ENCODE results near the gene RGS1. TPM values are rescaled to one million over a fixed set of nuclear protein-coding genes. Genes with fewer than 3 reads are reported as not detected.

RGS1 gene
- total and polyA plus RNA-seq, 12 donors: 0.30 to 7.2 (median 0.96) TPM

DNA sequence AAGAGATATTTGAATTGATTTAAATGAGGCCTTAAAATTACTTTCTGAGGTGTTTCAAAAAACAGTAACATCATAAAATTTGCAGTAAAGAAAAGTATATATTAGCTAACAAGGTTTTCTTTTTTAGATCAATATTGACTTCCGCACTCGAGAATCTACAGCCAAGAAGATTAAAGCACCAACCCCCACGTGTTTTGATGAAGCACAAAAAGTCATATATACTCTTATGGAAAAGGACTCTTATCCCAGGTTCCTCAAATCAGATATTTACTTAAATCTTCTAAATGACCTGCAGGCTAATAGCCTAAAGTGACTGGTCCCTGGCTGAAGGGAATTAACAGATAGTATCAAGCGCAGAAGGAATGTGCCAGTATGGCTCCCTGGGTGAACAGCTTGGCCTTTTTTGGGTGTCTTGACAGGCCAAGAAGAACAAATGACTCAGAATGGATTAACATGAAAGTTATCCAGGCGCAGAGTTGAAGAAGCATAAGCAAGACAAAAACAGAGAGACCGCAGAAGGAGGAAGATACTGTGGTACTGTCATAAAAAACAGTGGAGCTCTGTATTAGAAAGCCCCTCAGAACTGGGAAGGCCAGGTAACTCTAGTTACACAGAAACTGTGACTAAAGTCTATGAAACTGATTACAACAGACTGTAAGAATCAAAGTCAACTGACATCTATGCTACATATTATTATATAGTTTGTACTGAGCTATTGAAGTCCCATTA, 3.6 kb downstream of the RGS1 start:
- ATAC-seq (no peak), DNase-seq (no peak)
- Histone ChIP-seq H3K36me3 (peaks cover 0 to 4% (median 0%) of the 10 kb centered on the region in 9 donors), H3K27me3 (no peaks in the 10 kb centered on the region), H3K9me3 (no peaks in the 10 kb centered on the region), H3K27ac (no peak overlapping the region), H3K4me1 (peaks cover 0 to 19% (median 0%) of the 10 kb centered on the region in 9 donors), H3K4me3 (peak overlapping the region in 1 of 10 donors; percentile 47)
- intact Hi-C loops (cut with DNase I): no loop called here
- 85 to 91% methylated on average over 6 of the region's 6 CpGs for WGBS, 2 donors
- TF ChIP-seq, protein P1, sequence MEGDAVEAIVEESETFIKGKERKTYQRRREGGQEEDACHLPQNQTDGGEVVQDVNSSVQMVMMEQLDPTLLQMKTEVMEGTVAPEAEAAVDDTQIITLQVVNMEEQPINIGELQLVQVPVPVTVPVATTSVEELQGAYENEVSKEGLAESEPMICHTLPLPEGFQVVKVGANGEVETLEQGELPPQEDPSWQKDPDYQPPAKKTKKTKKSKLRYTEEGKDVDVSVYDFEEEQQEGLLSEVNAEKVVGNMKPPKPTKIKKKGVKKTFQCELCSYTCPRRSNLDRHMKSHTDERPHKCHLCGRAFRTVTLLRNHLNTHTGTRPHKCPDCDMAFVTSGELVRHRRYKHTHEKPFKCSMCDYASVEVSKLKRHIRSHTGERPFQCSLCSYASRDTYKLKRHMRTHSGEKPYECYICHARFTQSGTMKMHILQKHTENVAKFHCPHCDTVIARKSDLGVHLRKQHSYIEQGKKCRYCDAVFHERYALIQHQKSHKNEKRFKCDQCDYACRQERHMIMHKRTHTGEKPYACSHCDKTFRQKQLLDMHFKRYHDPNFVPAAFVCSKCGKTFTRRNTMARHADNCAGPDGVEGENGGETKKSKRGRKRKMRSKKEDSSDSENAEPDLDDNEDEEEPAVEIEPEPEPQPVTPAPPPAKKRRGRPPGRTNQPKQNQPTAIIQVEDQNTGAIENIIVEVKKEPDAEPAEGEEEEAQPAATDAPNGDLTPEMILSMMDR (IDR thresholded peaks at IDR 0.05): no peak

DNA sequence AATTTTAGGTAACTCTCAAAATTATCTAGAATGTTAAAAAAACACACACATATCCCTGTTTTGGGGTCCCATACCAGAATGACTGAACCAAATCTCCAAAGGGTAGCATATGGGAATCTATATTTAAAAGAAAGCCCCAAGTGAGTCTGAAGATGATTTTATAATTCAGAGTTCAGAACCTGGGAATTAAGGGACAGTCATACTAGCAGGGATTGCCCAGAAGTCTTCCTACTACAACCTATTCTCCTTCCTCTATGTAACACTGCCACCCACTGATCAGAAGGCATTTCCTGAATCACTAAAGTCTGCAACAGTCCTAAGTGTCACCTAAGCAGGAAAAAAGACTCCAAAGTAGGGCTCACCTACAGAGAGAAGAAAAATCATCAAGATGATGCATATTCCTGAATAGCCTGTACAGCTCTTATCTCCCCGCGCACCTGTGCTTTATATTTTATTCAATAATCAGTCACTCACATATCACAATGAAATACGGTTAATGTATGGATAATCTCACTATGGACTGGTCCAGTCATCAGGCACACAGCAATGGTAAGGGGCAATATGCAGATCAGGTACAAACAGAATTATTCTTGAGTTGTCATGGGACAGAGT, 4.9 kb downstream of the RGS1 start:
- H3K27me3 ChIP-seq: no peaks in the 10 kb centered on the region
- peaks cover 0 to 8% (median 0%) of the 10 kb centered on the region in 9 donors for H3K4me1 ChIP-seq
- H3K36me3 ChIP-seq: peaks cover 0 to 4% (median 0%) of the 10 kb centered on the region in 9 donors
- DNase-seq (peak in 1 of 2 donors; percentile 9), ATAC-seq (peak in 7 of 8 donors; percentile 65 to 85 (median 77))
- H3K4me3 ChIP-seq: peak overlapping the region in 1 of 10 donors; percentile 47
- no peaks in the 10 kb centered on the region for H3K9me3 ChIP-seq
- H3K27ac ChIP-seq: no peak overlapping the region
- TF ChIP-seq, protein P1 (IDR thresholded peaks at IDR 0.05): peak in 6 of 9 donors; percentile 12 to 57 (median 41)
- 92% methylated on average over 3 of the region's 3 CpGs for WGBS, 2 donors
- intact Hi-C loops (cut with DNase I): no loop called here

DNA sequence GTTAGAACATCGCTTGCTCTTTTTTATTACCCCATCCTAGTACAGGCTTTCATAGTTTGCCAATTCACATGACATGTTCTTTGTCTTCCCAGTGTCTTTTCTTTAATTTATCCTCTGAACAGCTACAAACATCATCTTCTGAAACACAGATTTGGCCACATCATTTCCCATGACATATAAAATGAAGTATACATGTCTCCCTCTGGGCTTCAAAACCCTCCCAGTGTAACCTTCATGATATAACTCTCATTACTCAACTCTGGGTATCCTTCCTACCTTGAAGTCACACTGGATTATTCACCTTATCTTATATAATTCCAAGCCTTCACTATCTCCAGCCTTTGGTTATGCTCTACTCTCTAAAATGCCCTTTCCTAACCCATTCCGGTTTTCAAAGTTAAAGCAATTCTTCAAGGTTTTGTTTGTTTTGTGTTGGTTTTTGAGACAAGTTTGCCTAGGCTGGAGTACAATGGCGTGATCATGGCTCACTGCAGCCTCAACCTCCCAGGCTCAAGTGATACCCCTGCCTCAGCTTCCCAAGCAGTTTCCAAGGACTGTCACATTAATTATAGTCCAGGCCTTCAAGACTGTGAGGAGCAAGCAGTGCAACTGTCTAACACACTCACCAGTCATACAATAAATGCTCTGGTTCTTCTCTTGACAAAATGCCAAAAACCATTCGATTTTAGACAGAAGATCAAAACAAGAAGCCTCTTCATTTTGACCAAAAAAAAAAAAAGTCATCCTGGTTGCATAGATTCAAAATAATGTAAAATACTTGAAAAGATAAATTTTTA, 5.8 kb downstream of the RGS1 start:
- no peak overlapping the region for H3K27ac ChIP-seq
- TF ChIP-seq, protein P1 (IDR thresholded peaks at IDR 0.05): no peak
- intact Hi-C loops (cut with DNase I): no loop called here
- peaks cover 0 to 4% (median 0%) of the 10 kb centered on the region in 9 donors for H3K36me3 ChIP-seq
- WGBS, 2 donors: 86 to 87% methylated on average over 4 of the region's 4 CpGs
- no peak for DNase-seq
- H3K4me3 ChIP-seq: no peak overlapping the region
- H3K4me1 ChIP-seq: peaks cover 0 to 4% (median 0%) of the 10 kb centered on the region in 9 donors
- ATAC-seq: peak in 1 of 8 donors; percentile 5
- H3K9me3 ChIP-seq: no peaks in the 10 kb centered on the region
- H3K27me3 ChIP-seq: no peaks in the 10 kb centered on the region

DNA sequence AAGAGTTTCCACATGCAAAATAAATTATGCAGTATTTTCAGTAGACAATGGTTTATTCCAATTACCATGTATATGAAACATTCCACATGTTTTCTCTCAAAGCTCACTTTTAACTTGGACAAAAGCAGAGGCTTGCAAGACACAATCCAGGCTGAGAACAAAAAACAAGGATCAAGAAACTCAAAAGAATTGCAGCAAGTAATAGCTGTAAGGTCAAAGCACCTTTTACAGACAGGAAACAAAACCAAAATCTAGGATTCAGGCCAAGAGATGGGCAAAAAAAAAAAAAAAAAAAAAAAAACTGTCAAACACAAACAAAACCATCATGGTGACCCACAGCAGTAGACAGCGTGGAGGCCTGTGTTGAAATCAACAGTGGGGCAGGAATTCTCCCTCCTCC, 9.3 kb downstream of the RGS1 start:
- H3K4me3 ChIP-seq: no peak overlapping the region
- TF ChIP-seq, protein P1 (IDR thresholded peaks at IDR 0.05): no peak
- no peaks in the 10 kb centered on the region for H3K9me3 ChIP-seq
- 87 to 91% methylated on average over 1 of the region's 1 CpG for WGBS, 2 donors
- DNase-seq (no peak), ATAC-seq (no peak)
- H3K4me1 ChIP-seq: no peaks in the 10 kb centered on the region
- intact Hi-C loops (cut with DNase I): loop anchor here in 1 of 10 donors (5.0 kb wide), 1 partner anchor 93 kb away; no protein-coding TSS in a partner anchor
- no peaks in the 10 kb centered on the region for H3K27me3 ChIP-seq
- H3K36me3 ChIP-seq: no peaks in the 10 kb centered on the region
- H3K27ac ChIP-seq: no peak overlapping the region

All from heart right ventricle (tissue), 16 donors.